Measurements from ENCODE around the gene ZNF208.
"Not testable (repeated sequence)": the region's sequence is repeated elsewhere in the genome, so short reads cannot be mapped to it uniquely, and the experiment has no call there.

- not testable (repeated sequence) for TF ChIP-seq CTCF (IDR thresholded peaks at IDR 0.05); BHLHE40 (IDR thresholded peaks at IDR 0.05; ENCODE audit: low read depth, low read length); POLR2A (IDR thresholded peaks at IDR 0.05; ENCODE audit: low read length); TP53 (CRISPR knock-in tag; IDR thresholded peaks at IDR 0.05); HOXB13 (CRISPR knock-in tag; IDR thresholded peaks at IDR 0.05; ENCODE audit: low read depth); CBX8 (IDR thresholded peaks at IDR 0.05); CHD2 (IDR thresholded peaks at IDR 0.05; ENCODE audit: low read length, partially characterized antibody); ZSCAN20 (CRISPR knock-in tag; IDR thresholded peaks at IDR 0.05); RCOR1 (IDR thresholded peaks at IDR 0.05; ENCODE audit: low read depth, low read length); MAX (IDR thresholded peaks at IDR 0.05); EP300 (IDR thresholded peaks at IDR 0.05); ELK1 (IDR thresholded peaks at IDR 0.05; ENCODE audit: low read depth, low read length); HMGXB4 (CRISPR knock-in tag; IDR thresholded peaks at IDR 0.05; ENCODE audit: borderline replicate concordance); POLR2AphosphoS2 (conservative IDR thresholded peaks at IDR 0.05; ENCODE audit: low read length)
These were observed 120.7 kb downstream of the ZNF208 start for GRCh38 chr19:21890017-21890416.

All from A549 (cell line).